Immature natural killer cell (primary cell): ENCODE results near the gene LDHA. TPM values are rescaled to one million over a fixed set of nuclear protein-coding genes. Genes with fewer than 3 reads are reported as not detected.
"Not testable (repeated sequence)": the region's sequence is repeated elsewhere in the genome, so short reads cannot be mapped to it uniquely, and the experiment has no call there.

Experiments
- DNase-seq, 3 donors: peaks; one replicate each; pipeline ENCODE4 v3.0.0; 2022; ENCODE audit warnings: mixed read lengths in 1 of 3
- H3K27ac Mint-ChIP-seq, 6 donors: one replicate each; pipeline ENCODE4 v1.8.0; 2020; ENCODE audit warnings: mixed read lengths in 6 of 6, mild to moderate bottlenecking in 5 of 6, inconsistent platforms in 4 of 6, moderate library complexity in 3 of 6
- H3K27me3 Mint-ChIP-seq, 3 donors: one replicate each; pipeline ENCODE4 v1.8.0; 2020 to 2021; ENCODE audit warnings: low read depth in 3 of 3, mild to moderate bottlenecking in 3 of 3, mixed read lengths in 3 of 3, moderate library complexity in 3 of 3, inconsistent platforms in 1 of 3
- H3K36me3 Mint-ChIP-seq, 3 donors: one replicate each; pipeline ENCODE4 v1.8.0; 2020; ENCODE audit warnings: mixed read lengths in 3 of 3, inconsistent platforms in 2 of 3, mild to moderate bottlenecking in 2 of 3
- H3K4me1 Mint-ChIP-seq, 2 donors: one replicate each; pipeline ENCODE4 v1.8.0; 2020; ENCODE audit warnings: inconsistent platforms in 2 of 2, mild to moderate bottlenecking in 2 of 2, mixed read lengths in 2 of 2, moderate library complexity in 1 of 2
- H3K4me3 Mint-ChIP-seq, 5 donors: one replicate each; pipeline ENCODE4 v1.8.0; 2020; ENCODE audit warnings: mild to moderate bottlenecking in 5 of 5, mixed read lengths in 5 of 5, inconsistent platforms in 3 of 5, moderate library complexity in 3 of 5
- H3K9me3 Mint-ChIP-seq, 6 donors: one replicate each; pipeline ENCODE4 v1.8.0; 2020; ENCODE audit warnings: mild to moderate bottlenecking in 6 of 6, mixed read lengths in 6 of 6, inconsistent platforms in 4 of 6, moderate library complexity in 3 of 6
- polyA plus RNA-seq, 3 donors: library from polyadenylated mRNA; unstranded; fragments of 300-500 nt; fragmentation: Illumina TruSeq; gene quantifications; one replicate each; pipeline ENCODE4 v1.2.3, GENCODE V29; 2021

LDHA gene
- polyA plus RNA-seq, 3 donors from 2014 or later: 395 to 593 (median 422) TPM

GRCh38 chr11:18375941-18376340 is 18.4 kb upstream of the LDHA start:
- no peak overlapping the region for H3K4me3 Mint-ChIP-seq
- no peaks in the 10 kb centered on the region for H3K36me3 Mint-ChIP-seq
- H3K4me1 Mint-ChIP-seq: no peaks in the 10 kb centered on the region
- DNase-seq: no peak
- no peak overlapping the region for H3K27ac Mint-ChIP-seq
- H3K27me3 Mint-ChIP-seq: no peaks in the 10 kb centered on the region
- H3K9me3 Mint-ChIP-seq: no peaks in the 10 kb centered on the region

- H3K27ac Mint-ChIP-seq: no peak overlapping the region
These were observed 15.2 kb upstream of the LDHA start for GRCh38 chr11:18379201-18379600.

GRCh38 chr11:18383388-18384156 is 10.8 kb upstream of the LDHA start:
- H3K27ac Mint-ChIP-seq: peak overlapping the region; percentile 93 to 98 (median 96)
- H3K36me3 Mint-ChIP-seq: no peaks in the 10 kb centered on the region
- peaks cover 21 to 25% of the 10 kb centered on the region in 2 donors for H3K4me1 Mint-ChIP-seq
- H3K9me3 Mint-ChIP-seq: no peaks in the 10 kb centered on the region
- DNase-seq: peak; percentile 64 to 71 (median 67)
- H3K4me3 Mint-ChIP-seq: peak overlapping the region; percentile 61 to 79 (median 73)
- H3K27me3 Mint-ChIP-seq: peaks cover 2 to 8% (median 3%) of the 10 kb centered on the region in 3 donors

More at GRCh38 chr11:18379201-18379600, 15.2 kb upstream of the LDHA start:
- Mint-ChIP-seq H3K4me3 (no peak overlapping the region), H3K36me3 (no peaks in the 10 kb centered on the region), H3K9me3 (no peaks in the 10 kb centered on the region), H3K27me3 (peaks cover 0 to 5% (median 3%) of the 10 kb centered on the region in 3 donors), H3K4me1 (peaks cover 15% of the 10 kb centered on the region in 2 donors)
- DNase-seq: no peak

- Mint-ChIP-seq H3K9me3 (no peaks in the 10 kb centered on the region), H3K36me3 (no peaks in the 10 kb centered on the region), H3K27me3 (peaks cover 2 to 8% (median 3%) of the 10 kb centered on the region in 3 donors), H3K27ac (peak overlapping the region; percentile 93 to 98 (median 96)), H3K4me1 (peaks cover 21 to 25% of the 10 kb centered on the region in 2 donors), H3K4me3 (peak overlapping the region; percentile 61 to 79 (median 73))
- peak in 2 of 3 donors; percentile 28 to 37 for DNase-seq
These were observed 10.2 kb upstream of the LDHA start for GRCh38 chr11:18384157-18384641.

GRCh38 chr11:18390088-18390487 is 4.3 kb upstream of the LDHA start:
- no peaks in the 10 kb centered on the region for H3K9me3 Mint-ChIP-seq
- no peak for DNase-seq
- H3K4me1 Mint-ChIP-seq: peaks cover 22 to 23% of the 10 kb centered on the region in 2 donors
- no peak overlapping the region for H3K4me3 Mint-ChIP-seq
- peak overlapping the region in 1 of 6 donors; percentile 60 for H3K27ac Mint-ChIP-seq
- no peaks in the 10 kb centered on the region for H3K36me3 Mint-ChIP-seq
- peaks cover 12 to 14% (median 14%) of the 10 kb centered on the region in 3 donors for H3K27me3 Mint-ChIP-seq

GRCh38 chr11:18392434-18393321 is 1.7 kb upstream of the LDHA start:
- Mint-ChIP-seq H3K9me3 (peaks cover 0 to 2% (median 0%) of the 10 kb centered on the region in 6 donors), H3K4me3 (peak overlapping the region in 4 of 5 donors; percentile 32 to 57 (median 44)), H3K27me3 (peaks cover 22 to 29% (median 27%) of the 10 kb centered on the region in 3 donors), H3K4me1 (peaks cover 38 to 43% of the 10 kb centered on the region in 2 donors), H3K27ac (peak overlapping the region; percentile 62 to 89 (median 77)), H3K36me3 (peaks cover 2 to 3% (median 2%) of the 10 kb centered on the region in 3 donors)
- no peak for DNase-seq

- peaks cover 0 to 2% (median 0%) of the 10 kb centered on the region in 6 donors for H3K9me3 Mint-ChIP-seq
- H3K27ac Mint-ChIP-seq: peak overlapping the region; percentile 91 to 99 (median 97)
- peaks cover 7 to 8% (median 8%) of the 10 kb centered on the region in 3 donors for H3K36me3 Mint-ChIP-seq
- peaks cover 41 to 49% of the 10 kb centered on the region in 2 donors for H3K4me1 Mint-ChIP-seq
- peak overlapping the region; percentile 96 to 98 (median 97) for H3K4me3 Mint-ChIP-seq
- peaks cover 22 to 31% (median 30%) of the 10 kb centered on the region in 3 donors for H3K27me3 Mint-ChIP-seq
- no peak for DNase-seq
These were observed 635 bp upstream of the LDHA start for GRCh38 chr11:18393581-18394274.

GRCh38 chr11:18394928-18395734 is 768 bp downstream of the LDHA start:
- peaks cover 13 to 21% (median 14%) of the 10 kb centered on the region in 3 donors for H3K36me3 Mint-ChIP-seq
- H3K27ac Mint-ChIP-seq: peak overlapping the region; percentile 94 to 99 (median 98)
- peak overlapping the region; percentile 96 to 98 (median 97) for H3K4me3 Mint-ChIP-seq
- peaks cover 25 to 32% (median 31%) of the 10 kb centered on the region in 3 donors for H3K27me3 Mint-ChIP-seq
- peaks cover 48 to 63% of the 10 kb centered on the region in 2 donors for H3K4me1 Mint-ChIP-seq
- peak in 1 of 3 donors; percentile 30 for DNase-seq
- H3K9me3 Mint-ChIP-seq: peaks cover 0 to 2% (median 0%) of the 10 kb centered on the region in 6 donors

- Mint-ChIP-seq H3K36me3 (peaks cover 18 to 28% (median 19%) of the 10 kb centered on the region in 3 donors), H3K4me1 (peaks cover 50 to 69% of the 10 kb centered on the region in 2 donors), H3K27ac (peak overlapping the region; percentile 94 to 99 (median 98)), H3K4me3 (peak overlapping the region; percentile 96 to 98 (median 97)), H3K27me3 (peaks cover 25 to 34% (median 32%) of the 10 kb centered on the region in 3 donors), H3K9me3 (peaks cover 0 to 2% (median 0%) of the 10 kb centered on the region in 6 donors)
- peak; percentile 96 to 97 (median 97) for DNase-seq
These were observed 1.6 kb downstream of the LDHA start for GRCh38 chr11:18395735-18396504.

- Mint-ChIP-seq H3K4me3 (no peak overlapping the region), H3K9me3 (peaks cover 0 to 2% (median 0%) of the 10 kb centered on the region in 6 donors), H3K27ac (peak overlapping the region in 4 of 6 donors; percentile 28 to 71 (median 48)), H3K4me1 (peaks cover 47 to 65% of the 10 kb centered on the region in 2 donors), H3K36me3 (peaks cover 18 to 34% (median 19%) of the 10 kb centered on the region in 3 donors), H3K27me3 (peaks cover 25 to 34% (median 34%) of the 10 kb centered on the region in 3 donors)
- no peak for DNase-seq
These were observed 3.6 kb downstream of the LDHA start for GRCh38 chr11:18397921-18398320.

- H3K4me3 Mint-ChIP-seq, H3K9me3 Mint-ChIP-seq, DNase-seq: not testable (repeated sequence)
- H3K36me3 Mint-ChIP-seq: peaks cover 29 to 48% (median 34%) of the 10 kb centered on the region in 3 donors
- peaks cover 10 to 17% (median 14%) of the 10 kb centered on the region in 3 donors for H3K27me3 Mint-ChIP-seq
- H3K27ac Mint-ChIP-seq: peak overlapping the region in 1 of 6 donors; percentile 9
- peaks cover 23 to 37% of the 10 kb centered on the region in 2 donors for H3K4me1 Mint-ChIP-seq
These were observed 6.7 kb downstream of the LDHA start for GRCh38 chr11:18401077-18401476.
